DND-41 (cell line): ENCODE measurements around the gene PHC3.

Experiments used
- ATAC-seq: fragments of 200-7000 bp; cut with Tn5 transposase; 3 replicates; pipeline ENCODE4 v1.9.1; 2021; ENCODE audit warnings: low read depth; ENCODE audit not compliant: insufficient read depth
- DNase-seq: peaks from one replicate; pipeline ENCODE4 v3.0.0-alpha.2; 2020
- H2AFZ ChIP-seq: 2 replicates; pipeline ENCODE4 v1.6.0; 2012; ENCODE audit warnings: low read depth, low read length
- H3K27ac ChIP-seq: 2 replicates; pipeline ENCODE4 v1.5.1; 2012; ENCODE audit warnings: low read length, inconsistent platforms
- H3K27me3 ChIP-seq: fragments of 200-600 bp; sonication (generic); 2 replicates; pipeline ENCODE4 v1.6.0; 2012; ENCODE audit warnings: low read length, mild to moderate bottlenecking, inconsistent platforms; ENCODE audit not compliant: insufficient read depth, poor library complexity
- H3K36me3 ChIP-seq: 2 replicates; pipeline ENCODE4 v1.5.1; 2012; ENCODE audit warnings: low read length, inconsistent platforms; ENCODE audit not compliant: insufficient read depth
- H3K4me1 ChIP-seq: 2 replicates; pipeline ENCODE4 v1.5.1; 2012; ENCODE audit warnings: mild to moderate bottlenecking, low read length; ENCODE audit not compliant: insufficient read depth
- H3K4me2 ChIP-seq: 2 replicates; pipeline ENCODE4 v1.6.0; 2012; ENCODE audit warnings: mild to moderate bottlenecking, moderate library complexity, low read length, inconsistent platforms; ENCODE audit not compliant: insufficient read depth
- H3K4me3 ChIP-seq, 2 experiments: fragments of 200-600 bp in 1 of 2; shearing (Covaris generic) in 1 of 2; 2 replicates each; pipeline ENCODE4 v1.5.1; 2012 to 2016; ENCODE audit warnings: inconsistent platforms in 2 of 2, low read length in 2 of 2, mild to moderate bottlenecking in 2 of 2, low read depth in 1 of 2, moderate library complexity in 1 of 2
- H3K79me2 ChIP-seq: 2 replicates; pipeline ENCODE4 v1.6.0; 2012; ENCODE audit warnings: low read length, inconsistent platforms; ENCODE audit not compliant: insufficient read depth
- H3K9ac ChIP-seq: 2 replicates; pipeline ENCODE4 v1.6.0; 2012; ENCODE audit warnings: low read depth, mild to moderate bottlenecking, inconsistent platforms, low read length, moderate library complexity
- H3K9me3 ChIP-seq: 2 replicates; pipeline ENCODE4 v1.5.1; 2012; ENCODE audit warnings: low read length, moderate library complexity, mild to moderate bottlenecking, inconsistent platforms; ENCODE audit not compliant: insufficient read depth, severe bottlenecking
- H4K20me1 ChIP-seq: 2 replicates; pipeline ENCODE4 v1.6.0; 2012; ENCODE audit warnings: low read length; ENCODE audit not compliant: insufficient read depth
- CTCF ChIP-seq: IDR thresholded peaks from 2 replicates; pipeline ENCODE4 v1.5.1; 2012; ENCODE audit warnings: borderline replicate concordance, low read length, moderate library complexity, mild to moderate bottlenecking; ENCODE audit not compliant: poor library complexity, severe bottlenecking; ENCODE audit errors: extremely low read depth
- EZH2 ChIP-seq: IDR thresholded peaks from 3 replicates; pipeline ENCODE4 v1.6.1; 2012; ENCODE audit warnings: borderline replicate concordance, low read depth, mild to moderate bottlenecking, moderate library complexity, low read length, inconsistent platforms; ENCODE audit not compliant: severe bottlenecking

The PHC3 gene

DNA sequence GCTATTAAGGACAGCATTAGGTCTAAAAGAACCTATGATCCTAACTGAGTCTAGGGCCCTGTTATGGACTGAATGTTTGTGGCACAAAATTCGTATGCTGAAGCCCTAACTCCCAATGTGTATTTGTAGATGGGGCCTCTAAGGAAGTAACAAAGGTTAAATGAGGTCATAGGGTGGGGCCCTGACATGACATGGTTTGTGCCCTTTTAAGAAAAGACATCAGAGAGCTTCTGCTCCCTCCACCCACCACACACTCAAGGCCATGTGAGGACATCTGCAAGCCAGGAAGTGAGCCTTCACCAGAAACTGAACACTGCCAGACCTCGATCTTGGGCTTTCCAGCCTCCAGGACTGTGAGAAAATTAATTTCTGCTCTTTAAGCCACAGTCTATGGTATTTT is 49.2 kb downstream of the PHC3 start:
- Histone ChIP-seq H4K20me1 (no peaks in the 10 kb centered on the region; the same call in 1 of the 2 replicates), H3K27ac (peak overlapping the region; percentile 59; the same call in 1 of the 2 replicates), H2AFZ (no peak overlapping the region), H3K4me1 (peaks cover 54% of the 10 kb centered on the region), H3K79me2 (peaks cover 56% of the 10 kb centered on the region), H3K4me3 (no peak overlapping the region), H3K27me3 (no peaks in the 10 kb centered on the region), H3K9ac (no peak overlapping the region), H3K4me2 (no peak overlapping the region), H3K9me3 (peaks cover 12% of the 10 kb centered on the region), H3K36me3 (peaks cover 60% of the 10 kb centered on the region)
- TF ChIP-seq CTCF (no peak), EZH2 (no peak)
- peak; percentile 64 for DNase-seq
- ATAC-seq = peak; percentile 8; the same call in 1 of the 3 replicates

DNA sequence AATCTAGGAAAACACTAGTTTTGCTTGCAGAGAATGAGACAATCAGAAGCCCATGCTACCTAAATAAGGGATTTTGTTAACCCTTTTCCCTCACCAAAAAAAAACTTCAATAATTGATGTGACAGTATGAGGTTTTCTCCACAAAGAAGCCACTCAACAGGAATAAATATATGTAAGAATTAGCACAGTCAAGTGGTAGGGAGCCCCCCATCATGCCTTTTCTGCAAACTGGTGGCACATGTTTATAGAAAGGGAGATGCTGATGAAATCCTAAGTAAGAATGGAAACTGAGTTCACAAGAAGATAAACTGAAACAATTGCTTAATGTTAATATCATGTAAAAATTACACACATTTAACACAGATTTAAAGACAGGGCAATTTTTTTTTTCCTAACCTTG is 51.0 kb downstream of the PHC3 start:
- peaks cover 62% of the 10 kb centered on the region for H3K79me2 ChIP-seq
- no peak for TF ChIP-seq CTCF
- no peak for TF ChIP-seq EZH2
- no peak overlapping the region for H3K4me2 ChIP-seq

GRCh38 chr3:170128977-170129431 is 52.5 kb downstream of the PHC3 start:
- Histone ChIP-seq H3K4me1 (peaks cover 63% of the 10 kb centered on the region), H3K4me2 (peak overlapping the region; percentile 60), H3K36me3 (peaks cover 39% of the 10 kb centered on the region), H3K9me3 (peaks cover 12% of the 10 kb centered on the region), H3K27ac (peak overlapping the region; percentile 94), H3K9ac (peak overlapping the region; percentile 46), H2AFZ (no peak overlapping the region), H3K4me3 (peak overlapping the region in 1 of 2 experiments; percentile 46; a peak in 2 of 4 replicates), H4K20me1 (no peaks in the 10 kb centered on the region; the same call in 1 of the 2 replicates), H3K27me3 (no peaks in the 10 kb centered on the region), H3K79me2 (peaks cover 64% of the 10 kb centered on the region)
- DNase-seq (no peak), ATAC-seq (peak; percentile 59)
- TF ChIP-seq EZH2 (no peak), CTCF (no peak)

More for the DNA sequence above, 51.0 kb downstream of the PHC3 start:
- Histone ChIP-seq H2AFZ (no peak overlapping the region), H3K36me3 (peaks cover 53% of the 10 kb centered on the region), H4K20me1 (no peaks in the 10 kb centered on the region; the same call in 1 of the 2 replicates), H3K27ac (peak overlapping the region; percentile 94), H3K4me1 (peaks cover 63% of the 10 kb centered on the region), H3K4me3 (no peak overlapping the region), H3K9ac (peak overlapping the region; percentile 46; the same call in 1 of the 2 replicates), H3K27me3 (no peaks in the 10 kb centered on the region), H3K9me3 (peaks cover 12% of the 10 kb centered on the region)
- ATAC-seq (no peak), DNase-seq (peak; percentile 28)
